ENCODE measurements around the gene PLA2G2E. TPM values are rescaled to one million over a fixed set of nuclear protein-coding genes. Genes with fewer than 3 reads are reported as not detected.

PLA2G2E gene
- total RNA-seq, 1 donor: not detected

- H3K4me3 ChIP-seq (ENCODE audit: low read depth, low read length): no peak overlapping the region
- TF ChIP-seq, protein P1, sequence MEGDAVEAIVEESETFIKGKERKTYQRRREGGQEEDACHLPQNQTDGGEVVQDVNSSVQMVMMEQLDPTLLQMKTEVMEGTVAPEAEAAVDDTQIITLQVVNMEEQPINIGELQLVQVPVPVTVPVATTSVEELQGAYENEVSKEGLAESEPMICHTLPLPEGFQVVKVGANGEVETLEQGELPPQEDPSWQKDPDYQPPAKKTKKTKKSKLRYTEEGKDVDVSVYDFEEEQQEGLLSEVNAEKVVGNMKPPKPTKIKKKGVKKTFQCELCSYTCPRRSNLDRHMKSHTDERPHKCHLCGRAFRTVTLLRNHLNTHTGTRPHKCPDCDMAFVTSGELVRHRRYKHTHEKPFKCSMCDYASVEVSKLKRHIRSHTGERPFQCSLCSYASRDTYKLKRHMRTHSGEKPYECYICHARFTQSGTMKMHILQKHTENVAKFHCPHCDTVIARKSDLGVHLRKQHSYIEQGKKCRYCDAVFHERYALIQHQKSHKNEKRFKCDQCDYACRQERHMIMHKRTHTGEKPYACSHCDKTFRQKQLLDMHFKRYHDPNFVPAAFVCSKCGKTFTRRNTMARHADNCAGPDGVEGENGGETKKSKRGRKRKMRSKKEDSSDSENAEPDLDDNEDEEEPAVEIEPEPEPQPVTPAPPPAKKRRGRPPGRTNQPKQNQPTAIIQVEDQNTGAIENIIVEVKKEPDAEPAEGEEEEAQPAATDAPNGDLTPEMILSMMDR (IDR thresholded peaks at IDR 0.05; ENCODE audit: insufficient read depth, low read depth, low read length): no peak
- DNase-seq (ENCODE audit: low read depth): no peak
These were observed 1.3 kb downstream of the PLA2G2E start for GRCh38 chr1:19922015-19922688.

DNA sequence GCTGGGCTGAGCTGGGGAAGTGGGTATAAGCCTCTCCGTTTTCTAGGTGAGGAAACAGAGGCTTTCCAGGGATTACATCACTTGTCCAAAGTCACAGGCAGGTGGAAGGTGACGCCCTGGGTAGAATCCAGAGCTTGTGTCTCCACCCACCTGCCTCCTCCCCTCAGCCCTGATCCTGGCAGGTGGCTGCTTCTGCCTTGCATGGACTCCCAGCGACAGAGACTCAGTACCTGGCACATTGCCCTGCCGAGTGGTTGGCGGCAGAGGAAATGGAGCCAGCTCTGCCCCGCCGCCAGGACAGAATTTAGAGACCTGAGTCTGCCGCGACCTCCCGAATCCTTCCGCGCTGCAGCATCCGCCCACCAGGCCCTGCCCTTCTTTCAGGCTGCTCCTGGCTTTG lies 2.1 kb downstream of the PLA2G2E start:
- DNase-seq (ENCODE audit: low read depth): no peak
- TF ChIP-seq, protein P1 (IDR thresholded peaks at IDR 0.05; ENCODE audit: insufficient read depth, low read depth, low read length): no peak
- no peak overlapping the region for H3K4me3 ChIP-seq (ENCODE audit: low read depth, low read length)

GRCh38 chr1:19920132-19920710 lies 3.2 kb downstream of the PLA2G2E start:
- no peak overlapping the region for H3K4me3 ChIP-seq (ENCODE audit: low read depth, low read length)
- DNase-seq (ENCODE audit: low read depth): no peak
- TF ChIP-seq, protein P1 (IDR thresholded peaks at IDR 0.05; ENCODE audit: insufficient read depth, low read depth, low read length): no peak

DNA sequence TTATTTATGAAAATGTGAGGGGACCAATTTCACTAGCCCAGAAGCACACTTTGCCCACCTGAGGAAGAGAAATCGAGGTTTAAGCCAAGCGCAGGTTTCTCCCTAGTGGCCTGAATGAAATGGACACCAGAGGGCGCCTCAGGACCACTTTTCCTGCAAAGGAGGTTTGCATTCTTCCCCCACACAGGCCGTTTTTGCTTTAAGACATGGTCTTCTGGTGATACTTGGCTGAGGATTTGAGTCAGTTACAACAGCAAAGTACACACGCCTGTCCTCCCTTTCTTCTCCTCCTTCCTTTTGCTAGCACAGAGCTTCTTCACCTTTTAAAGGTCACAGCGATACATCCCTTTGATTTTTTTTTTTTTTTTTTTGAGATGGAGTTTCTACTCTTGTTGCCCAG lies 5.4 kb downstream of the PLA2G2E start:
- TF ChIP-seq, protein P1 (IDR thresholded peaks at IDR 0.05; ENCODE audit: insufficient read depth, low read depth, low read length): peak; percentile 92
- DNase-seq (ENCODE audit: low read depth): peak; percentile 82
- H3K4me3 ChIP-seq (ENCODE audit: low read depth, low read length): no peak overlapping the region

DNA sequence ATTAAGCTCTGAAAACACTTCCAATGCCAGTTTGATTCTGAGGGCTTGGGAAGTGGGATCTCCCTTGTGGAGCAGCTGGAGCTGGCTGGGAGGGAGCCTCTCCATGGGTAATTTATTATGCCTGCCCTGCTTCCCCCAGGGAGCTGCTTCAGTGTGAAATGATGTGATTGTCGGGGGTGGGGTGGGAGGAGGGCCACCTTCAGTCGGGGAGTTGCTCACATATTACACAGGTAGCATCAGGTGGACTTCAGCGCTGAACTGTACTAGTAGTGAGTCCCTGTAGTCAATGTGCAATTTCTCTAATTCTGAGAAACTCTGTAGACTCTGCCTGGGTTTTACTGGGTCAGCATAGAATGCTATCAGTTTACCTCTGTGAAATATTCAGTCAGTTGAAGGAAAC lies 12.8 kb downstream of the PLA2G2E start:
- TF ChIP-seq, protein P1 (IDR thresholded peaks at IDR 0.05; ENCODE audit: insufficient read depth, low read depth, low read length): no peak
- no peak overlapping the region for H3K4me3 ChIP-seq (ENCODE audit: low read depth, low read length)
- no peak for DNase-seq (ENCODE audit: low read depth)

GRCh38 chr1:19909971-19910370 lies 13.4 kb downstream of the PLA2G2E start:
- no peak for DNase-seq (ENCODE audit: low read depth)
- H3K4me3 ChIP-seq (ENCODE audit: low read depth, low read length): no peak overlapping the region

More at GRCh38 chr1:19909971-19910370, 13.4 kb downstream of the PLA2G2E start:
- TF ChIP-seq, protein P1 (IDR thresholded peaks at IDR 0.05; ENCODE audit: insufficient read depth, low read depth, low read length): no peak
